HG02840 (cell line): ENCODE results near the gene CAPN14.

Experiments used
- ATAC-seq: cut with Tn5 transposase; IDR thresholded peaks from one replicate; pipeline ENCODE4 v1.9.1; 2021; ENCODE audit warnings: mild to moderate bottlenecking, moderate library complexity, moderate number of reproducible peaks; ENCODE audit not compliant: unreplicated experiment, low FRiP score

Gene CAPN14

DNA sequence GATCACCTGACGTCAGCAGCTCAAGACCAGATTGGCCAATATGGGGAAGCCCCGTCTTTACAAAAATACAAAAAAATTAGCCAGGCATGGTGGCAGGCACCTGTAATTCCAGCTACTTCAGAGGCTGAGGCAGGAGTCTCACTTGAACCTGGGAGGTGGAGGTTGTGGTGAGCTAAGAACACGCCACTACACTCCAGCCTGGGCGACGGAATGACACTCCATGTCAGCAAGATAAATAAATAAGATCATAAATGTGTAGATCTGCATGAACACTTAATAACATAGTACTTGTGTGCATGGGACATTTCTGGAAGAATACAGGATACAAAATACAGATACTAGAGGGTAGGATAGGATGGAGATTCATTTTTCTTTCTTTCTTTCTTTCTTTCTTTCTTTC is 25.7 kb upstream of the CAPN14 start:
- no peak for ATAC-seq

- no peak for ATAC-seq
Observed at GRCh38 chr2:31241625-31242270, 24.4 kb upstream of the CAPN14 start.

DNA sequence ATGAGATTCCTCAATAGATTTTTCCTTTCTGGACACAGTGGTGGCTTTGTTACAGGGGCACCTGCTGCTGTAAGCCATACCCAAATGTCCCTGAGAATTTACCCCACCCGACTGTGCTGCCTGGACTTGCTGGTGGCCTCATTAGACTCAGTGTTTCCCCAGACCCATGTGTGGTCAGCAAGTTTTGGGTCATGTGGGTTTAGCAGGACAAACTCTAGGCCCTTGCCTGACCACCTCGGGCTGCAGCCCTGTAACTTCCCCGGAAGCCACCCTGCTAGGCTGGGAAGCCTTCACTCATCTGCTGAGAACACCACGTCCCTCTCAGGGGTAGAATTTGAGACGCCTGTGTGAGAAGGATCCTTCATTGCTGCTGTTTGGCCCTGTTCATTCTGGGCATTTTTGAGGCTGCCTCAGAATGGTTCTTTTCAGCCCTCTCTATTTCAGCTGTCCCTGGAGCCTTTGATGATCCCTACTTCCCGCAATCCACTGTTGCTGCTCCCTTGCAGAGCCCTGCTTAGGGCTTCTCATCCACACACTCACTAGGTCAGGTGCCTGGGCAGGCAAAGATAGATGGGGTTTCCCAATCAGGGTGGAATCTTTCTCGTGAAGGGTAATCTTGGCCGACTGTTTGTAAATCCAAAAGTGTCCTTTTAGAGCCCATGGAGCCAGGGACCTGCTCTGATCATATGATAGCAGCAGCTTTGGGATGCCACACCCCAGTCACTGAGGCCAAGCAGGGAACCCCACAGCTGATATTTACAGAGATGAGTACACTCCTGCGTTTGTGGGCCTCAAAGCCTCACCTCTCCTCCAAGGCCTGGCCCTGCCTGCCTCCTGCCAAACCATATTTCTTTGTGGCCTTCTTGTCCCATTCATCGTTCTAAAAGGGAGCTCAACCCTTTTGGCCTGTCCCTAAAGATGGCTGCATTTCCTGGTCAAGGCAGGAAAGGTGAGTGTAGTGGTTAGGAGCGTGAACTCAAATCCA is 23.4 kb upstream of the CAPN14 start:
- no peak for ATAC-seq

GRCh38 chr2:31239593-31240177 is 22.4 kb upstream of the CAPN14 start:
- no peak for ATAC-seq

DNA sequence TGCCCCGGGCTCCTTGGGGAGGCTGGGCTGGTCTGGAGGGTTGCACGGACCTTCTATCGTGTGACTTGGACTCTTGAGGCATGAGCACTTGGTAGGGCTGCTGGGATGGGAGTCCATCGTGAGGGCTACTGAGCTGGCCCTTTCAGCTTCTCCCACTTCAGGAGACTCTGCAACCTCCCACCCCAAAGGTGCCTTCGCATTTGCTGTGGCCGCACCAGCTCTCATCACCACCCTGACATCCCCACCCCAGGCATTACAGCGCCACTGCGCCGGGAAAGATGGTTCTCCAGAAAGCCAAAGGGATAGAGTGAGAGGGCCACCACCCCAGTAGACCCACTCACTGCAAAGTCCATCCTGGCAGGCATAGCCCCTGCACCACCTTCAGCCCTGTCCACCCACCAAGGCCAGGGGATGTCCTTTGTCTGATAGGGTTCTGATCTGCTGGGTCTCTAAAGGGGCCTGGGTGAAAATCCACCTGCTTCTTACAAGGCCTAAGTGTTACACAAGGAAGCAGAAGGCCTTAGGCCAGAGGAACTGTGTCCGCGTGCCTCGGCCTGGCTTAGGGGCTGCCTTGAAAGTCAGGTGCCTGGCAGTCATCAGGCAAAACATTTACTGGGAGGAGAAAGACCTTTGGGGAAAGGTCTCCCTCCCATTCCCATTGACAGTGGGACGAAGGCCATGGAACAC is 21.7 kb upstream of the CAPN14 start:
- no peak for ATAC-seq

DNA sequence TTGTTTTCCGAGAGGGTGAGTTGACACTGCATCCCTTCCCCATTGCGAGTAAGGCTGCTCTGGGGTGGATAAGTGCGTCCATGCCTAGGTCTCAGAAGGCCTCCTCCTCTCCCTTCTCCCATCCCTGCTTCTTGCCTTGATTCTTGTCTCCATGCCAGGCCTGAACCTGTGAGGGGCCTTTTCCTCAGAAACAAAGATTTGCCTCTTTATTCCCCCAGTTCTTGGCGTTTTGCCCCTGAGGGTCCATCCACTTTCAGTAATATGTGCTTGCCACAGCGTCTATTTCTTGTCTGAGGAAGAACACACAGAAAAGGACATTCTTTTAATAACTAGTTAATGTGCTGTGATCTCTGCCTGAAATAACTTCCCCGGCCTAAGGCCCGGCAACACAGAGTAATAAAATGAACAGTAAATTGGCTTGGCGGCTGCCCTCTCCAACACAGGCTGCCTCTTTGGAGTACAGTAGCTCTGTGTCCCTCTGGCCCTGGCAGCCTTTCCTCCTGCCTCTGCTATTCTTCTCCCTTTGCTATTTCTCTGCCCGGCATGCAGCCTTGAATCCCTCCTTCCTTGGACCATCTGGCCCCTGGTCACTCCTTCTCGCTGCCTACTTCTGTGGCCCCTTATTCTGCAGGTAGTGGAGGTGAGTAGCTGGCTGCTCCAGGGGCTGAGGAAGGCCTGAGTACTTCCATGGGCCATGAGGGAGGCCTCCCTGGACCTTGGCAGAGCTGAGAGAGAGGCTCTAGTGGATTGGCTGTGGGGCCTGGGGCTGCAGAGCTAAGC is 21.0 kb upstream of the CAPN14 start:
- ATAC-seq = no peak

DNA sequence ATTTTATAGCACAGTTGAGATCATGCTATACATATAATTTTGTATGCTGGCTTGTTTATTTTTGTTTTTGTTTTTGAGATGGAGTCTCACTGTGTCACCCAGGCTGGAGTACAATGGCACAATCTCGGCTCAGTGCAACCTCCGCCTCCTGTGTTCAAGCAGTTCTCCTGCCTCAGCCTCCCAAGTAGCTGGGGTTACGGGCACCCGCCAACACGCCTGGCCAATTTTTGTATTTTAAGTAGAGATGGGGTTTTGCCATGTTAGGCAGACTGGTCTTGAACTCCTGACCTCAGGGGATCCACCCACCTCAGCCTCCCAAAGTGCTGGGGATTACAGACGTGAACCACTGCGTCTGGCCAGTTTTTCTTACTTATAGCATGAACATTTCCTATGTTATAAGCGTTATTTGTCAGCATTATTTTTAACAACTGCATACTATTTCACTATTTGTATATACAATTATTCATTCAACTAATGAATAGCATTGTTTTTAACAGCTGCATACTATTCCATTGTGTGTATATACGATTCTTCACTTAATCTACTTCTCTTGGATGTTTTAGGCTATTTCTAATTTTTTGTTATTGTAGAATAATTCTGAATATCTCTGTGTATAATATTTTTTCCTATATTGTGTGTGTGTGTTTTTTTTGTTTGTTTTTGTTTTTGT is 20.2 kb upstream of the CAPN14 start:
- ATAC-seq = no peak

GRCh38 chr2:31236433-31237205 is 19.3 kb upstream of the CAPN14 start:
- ATAC-seq = no peak

DNA sequence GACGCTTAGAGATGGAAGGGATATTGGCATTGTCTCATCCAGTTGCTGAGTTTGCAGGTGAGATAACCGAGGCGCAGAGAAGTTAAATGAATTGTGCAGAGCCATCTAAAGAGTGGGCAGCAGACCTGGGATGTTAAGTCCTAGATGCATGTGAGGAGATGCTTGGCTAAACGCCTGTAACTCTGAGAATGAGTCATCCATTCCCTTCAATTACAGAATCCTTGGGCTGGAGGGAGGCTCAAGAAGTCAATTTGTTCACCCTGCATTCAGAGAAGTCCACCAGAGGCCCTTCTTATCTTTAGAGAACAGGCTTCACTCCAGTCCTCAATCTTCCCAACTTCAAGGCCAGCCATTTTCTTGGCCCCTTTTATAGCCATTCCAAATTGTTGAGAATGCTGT is 18.2 kb upstream of the CAPN14 start:
- ATAC-seq = no peak

DNA sequence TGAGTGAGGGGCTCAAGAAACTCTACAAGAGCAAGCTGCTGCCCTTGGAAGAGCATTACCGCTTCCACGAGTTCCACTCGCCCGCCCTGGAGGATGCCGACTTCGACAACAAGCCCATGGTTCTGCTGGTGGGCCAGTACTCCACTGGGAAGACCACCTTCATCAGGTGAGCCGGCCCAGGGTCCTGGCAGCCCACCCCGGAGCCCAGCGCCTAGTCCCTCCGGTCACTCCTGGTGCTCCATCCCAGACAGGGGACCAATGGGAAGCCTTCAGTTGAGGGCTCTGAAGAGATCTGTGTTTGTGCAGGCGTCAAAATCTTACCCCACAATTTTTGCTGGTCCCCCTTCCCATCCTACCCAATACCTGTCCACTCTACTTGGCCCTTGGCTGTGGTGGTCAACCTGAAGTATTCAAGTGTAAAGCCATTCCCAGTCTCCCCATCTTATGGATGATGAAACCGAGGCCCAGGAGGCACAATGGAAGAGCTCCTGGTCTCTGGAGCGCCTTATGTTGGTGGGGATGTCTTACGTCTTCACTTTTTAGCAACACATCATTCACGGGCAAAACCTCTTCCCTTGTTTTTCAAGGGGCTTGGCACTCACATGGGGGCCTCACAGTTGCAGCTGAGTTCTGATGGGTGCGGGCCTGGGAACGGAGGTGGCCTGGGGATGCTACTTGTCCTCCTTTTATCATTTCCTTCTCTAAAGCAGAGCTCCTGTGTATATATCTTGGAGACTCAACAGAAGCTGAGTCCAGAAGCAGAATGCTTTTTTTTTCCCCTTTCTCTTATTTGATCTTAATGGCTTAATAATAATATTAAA is 17.6 kb upstream of the CAPN14 start:
- no peak for ATAC-seq

GRCh38 chr2:31233741-31234682 is 16.7 kb upstream of the CAPN14 start, which contains the start of gene EHD3:
EHD3 (plus strand) TSS chr2:31234152; CDS start chr2:31234622, 470 bp downstream.
- ATAC-seq = peak; percentile 86

DNA sequence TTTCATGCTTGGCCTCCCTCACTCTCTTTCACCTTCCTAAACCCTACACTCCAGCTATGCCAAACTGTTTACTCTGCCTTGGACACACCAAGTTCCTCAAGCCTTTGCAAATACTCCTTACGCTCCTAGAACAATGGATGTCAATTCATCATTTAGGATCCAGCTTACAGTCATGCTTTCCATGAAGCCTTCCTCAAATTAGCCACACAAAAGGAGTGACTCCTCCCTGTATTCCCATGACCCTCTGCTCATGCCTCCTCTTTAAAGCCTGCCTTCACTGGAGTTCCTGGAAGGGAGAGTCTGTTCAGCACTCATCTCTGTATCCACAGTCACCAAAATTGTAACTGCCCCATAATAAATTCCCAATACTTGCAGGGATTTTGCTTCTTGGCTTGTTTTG is 15.9 kb upstream of the CAPN14 start:
- ATAC-seq = no peak

- no peak for ATAC-seq
Observed at GRCh38 chr2:31232586-31232985, 15.3 kb upstream of the CAPN14 start.

DNA sequence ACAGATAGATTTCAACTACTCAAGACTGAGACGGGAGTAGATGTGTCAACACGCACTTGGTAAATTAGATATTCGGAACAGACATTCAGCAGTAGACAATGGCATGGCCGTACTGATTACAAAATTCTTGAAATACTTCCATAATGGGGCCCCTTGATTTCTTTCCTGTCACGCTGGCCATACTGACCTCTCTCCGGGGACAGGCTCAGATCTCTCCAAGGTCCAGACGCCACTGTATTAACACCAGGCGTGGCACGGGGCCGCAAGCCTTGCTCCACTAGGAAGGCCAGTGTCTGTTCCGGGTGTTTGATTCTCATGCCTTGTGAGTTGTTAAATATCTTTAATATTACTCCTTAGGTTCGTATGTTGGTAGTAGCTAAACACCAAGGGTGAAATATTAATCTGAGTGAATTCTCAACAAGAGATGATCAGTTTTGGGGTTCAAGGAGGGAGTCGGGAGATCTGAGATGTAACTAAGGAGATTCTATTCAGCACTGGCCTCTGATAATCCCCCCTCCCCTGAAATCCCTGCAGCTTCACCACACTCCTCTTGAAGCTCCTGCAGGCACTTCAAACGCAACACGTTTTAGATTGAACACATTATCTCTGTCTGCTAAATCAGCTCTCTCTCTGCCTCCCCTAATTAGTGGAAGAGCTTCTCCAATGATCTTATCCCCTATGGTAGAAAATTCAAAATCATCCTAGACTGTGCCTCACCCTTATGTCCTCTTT is 14.4 kb upstream of the CAPN14 start:
- no peak for ATAC-seq

DNA sequence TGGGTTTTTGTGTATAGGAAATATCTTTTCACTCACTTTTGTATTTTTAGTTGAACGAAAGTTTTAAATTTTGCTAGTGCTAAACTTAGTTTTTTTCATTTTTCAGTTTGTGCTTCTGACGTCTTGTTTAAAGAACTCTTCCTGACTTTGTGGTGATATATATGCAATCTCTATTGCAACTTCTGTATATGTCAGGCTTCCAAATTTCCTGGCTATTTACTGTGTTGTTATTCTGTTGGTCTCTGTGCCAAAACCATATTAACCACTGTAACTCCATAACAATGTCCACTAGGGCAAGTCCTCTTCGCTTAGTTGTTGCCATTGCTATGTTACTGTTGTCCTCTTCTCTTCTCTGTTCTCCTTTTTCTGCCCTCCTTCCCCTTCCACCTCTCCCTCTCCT is 13.4 kb upstream of the CAPN14 start:
- ATAC-seq = no peak

GRCh38 chr2:31228717-31229116 is 11.4 kb upstream of the CAPN14 start:
- ATAC-seq = no peak
